GM10266 (cell line): ENCODE measurements around the gene HYAL2.

Source experiments
- DNase-seq: peaks from one replicate; pipeline ENCODE4 v3.0.0; 2012; ENCODE audit errors: extremely low spot score
- CTCF ChIP-seq: IDR thresholded peaks from 2 replicates; pipeline ENCODE4 v1.5.1; 2012; ENCODE audit warnings: mild to moderate bottlenecking, low read depth; ENCODE audit not compliant: control insufficient read depth, insufficient read depth; ENCODE audit errors: missing control alignments

The HYAL2 gene

GRCh38 chr3:50298836-50299637, 23.5 kb downstream of the HYAL2 start, which contains the start of the genes HYAL3 and NAA80:
HYAL3 (minus strand) TSS chr3:50299405; CDS start chr3:50295602, 3,803 bp downstream.
NAA80 (minus strand) TSS chr3:50299405; CDS start chr3:50297463, 1,942 bp downstream.
- TF ChIP-seq CTCF = peak; percentile 42
- peak; percentile 98 for DNase-seq

GRCh38 chr3:50297896-50298725, 24.4 kb downstream of the HYAL2 start:
- no peak for TF ChIP-seq CTCF
- no peak for DNase-seq

- DNase-seq = no peak
- no peak for TF ChIP-seq CTCF
These were observed 25.2 kb downstream of the HYAL2 start for GRCh38 chr3:50297384-50297775.

- DNase-seq = no peak
- no peak for TF ChIP-seq CTCF
These were observed 25.7 kb downstream of the HYAL2 start for GRCh38 chr3:50296721-50297383.

- no peak for DNase-seq
- no peak for TF ChIP-seq CTCF
These were observed 26.8 kb downstream of the HYAL2 start for GRCh38 chr3:50295553-50296431.

GRCh38 chr3:50294492-50295403, 27.8 kb downstream of the HYAL2 start:
- no peak for TF ChIP-seq CTCF
- DNase-seq = no peak
